DOHH2 (cell line): ENCODE data around the gene ERH.

Experiments
- H3F3A ChIP-seq: fragments of 200-600 bp; sonication (generic), shearing (Covaris generic); 2 replicates; pipeline ENCODE4 v1.6.0; 2016; ENCODE audit warnings: antibody characterized with exemption, mild to moderate bottlenecking; ENCODE audit not compliant: control insufficient read depth, insufficient read depth
- H3K27ac ChIP-seq: fragments of 200-600 bp; sonication (generic); 2 replicates; pipeline ENCODE4 v1.5.1; 2014; ENCODE audit warnings: low read depth, mild to moderate bottlenecking, low read length, moderate library complexity
- H3K27me3 ChIP-seq: fragments of 200-600 bp; sonication (generic); 2 replicates; pipeline ENCODE4 v1.6.1; 2014; ENCODE audit warnings: mild to moderate bottlenecking, low read length, mixed read lengths; ENCODE audit not compliant: control insufficient read depth
- H3K36me3 ChIP-seq: fragments of 200-600 bp; sonication (generic); 2 replicates; pipeline ENCODE4 v1.6.1; 2014; ENCODE audit warnings: mild to moderate bottlenecking, low read length, moderate library complexity, mixed read lengths; ENCODE audit not compliant: control insufficient read depth
- H3K4me1 ChIP-seq: fragments of 200-600 bp; sonication (generic); 2 replicates; pipeline ENCODE4 v1.6.1; 2014; ENCODE audit warnings: mild to moderate bottlenecking, low read length, mixed read lengths; ENCODE audit not compliant: control insufficient read depth
- H3K4me2 ChIP-seq: fragments of 200-600 bp; sonication (generic); 2 replicates; pipeline ENCODE4 v1.6.0; 2014; ENCODE audit warnings: mild to moderate bottlenecking, low read length, moderate library complexity
- H3K4me3 ChIP-seq: fragments of 200-600 bp; sonication (generic); 2 replicates; pipeline ENCODE4 v1.5.1; 2014; ENCODE audit warnings: mild to moderate bottlenecking, low read length, mixed read lengths
- H3K79me2 ChIP-seq: fragments of 200-600 bp; sonication (generic); 2 replicates; pipeline ENCODE4 v1.6.1; 2014; ENCODE audit warnings: mild to moderate bottlenecking, low read length, mixed read lengths; ENCODE audit not compliant: control insufficient read depth
- H3K9me2 ChIP-seq: fragments of 200-600 bp; sonication (generic); replicated peaks from 2 replicates; pipeline ENCODE4 v1.6.1; 2014; ENCODE audit warnings: mild to moderate bottlenecking, low read length, mixed read lengths; ENCODE audit not compliant: control insufficient read depth
- H3K9me3 ChIP-seq: fragments of 200-600 bp; sonication (generic); 2 replicates; pipeline ENCODE4 v1.6.1; 2014; ENCODE audit warnings: antibody characterized with exemption, low read length, mixed read lengths; ENCODE audit not compliant: control insufficient read depth, insufficient read depth
- H4K20me1 ChIP-seq: fragments of 200-600 bp; sonication (generic); 2 replicates; pipeline ENCODE4 v1.6.0; 2014; ENCODE audit warnings: low read depth, mild to moderate bottlenecking, antibody characterized with exemption, low read length, moderate library complexity; ENCODE audit not compliant: control insufficient read depth, insufficient read depth
- EZH2phosphoT487 ChIP-seq: fragments of 200-600 bp; sonication (generic); IDR thresholded peaks from 2 replicates; pipeline ENCODE4 v1.6.1; 2017; ENCODE audit warnings: borderline replicate concordance, mild to moderate bottlenecking, antibody characterized with exemption, low read length, moderate library complexity, mixed read lengths
- TF ChIP-seq, protein P1 (sequence below): fragments of 200-600 bp; sonication (generic); IDR thresholded peaks from one replicate; pipeline ENCODE4 v1.5.1; 2014; ENCODE audit warnings: antibody characterized with exemption, mild to moderate bottlenecking, low read depth, low read length; ENCODE audit not compliant: poor library complexity, severe bottlenecking

Gene ERH

DNA sequence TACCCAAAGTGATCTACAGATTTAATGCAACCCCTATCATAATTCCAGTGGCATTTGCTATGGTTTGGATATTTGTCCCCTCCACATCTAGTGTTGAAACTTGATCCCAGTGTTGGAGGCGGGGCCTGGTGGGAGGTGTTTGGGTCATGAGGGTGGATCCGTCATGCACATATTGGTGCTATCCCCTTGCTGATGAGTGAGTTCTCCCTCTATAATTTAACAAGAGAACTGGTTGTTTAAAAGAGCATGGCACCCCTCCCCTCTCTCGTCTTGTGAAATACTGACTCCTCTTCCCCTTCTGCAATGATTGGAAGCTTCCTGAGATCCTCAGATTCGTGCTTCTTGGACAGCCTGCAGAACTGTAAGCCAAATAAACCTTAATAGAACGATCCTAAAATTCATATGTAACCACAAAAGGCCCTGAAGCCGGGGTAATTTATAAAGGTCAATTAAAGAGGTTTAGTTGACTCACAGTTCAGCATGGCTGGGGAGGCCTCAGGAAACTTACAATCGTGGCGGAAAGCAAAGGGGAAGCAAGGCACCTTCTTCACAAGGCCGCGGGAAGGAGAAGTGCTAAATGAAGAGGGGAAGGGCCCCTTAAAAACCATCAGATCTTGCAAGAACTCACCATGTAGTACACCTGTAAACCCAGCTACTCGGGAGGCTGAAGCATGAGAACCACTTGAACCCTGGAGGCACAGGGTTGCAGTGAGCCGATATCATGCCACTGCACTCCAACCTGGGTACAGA, 41.6 kb upstream of the ERH start:
- peaks cover 17% of the 10 kb centered on the region for H3K4me1 ChIP-seq
- H3K27ac ChIP-seq = no peak overlapping the region
- peaks cover 26% of the 10 kb centered on the region for H3K79me2 ChIP-seq

DNA sequence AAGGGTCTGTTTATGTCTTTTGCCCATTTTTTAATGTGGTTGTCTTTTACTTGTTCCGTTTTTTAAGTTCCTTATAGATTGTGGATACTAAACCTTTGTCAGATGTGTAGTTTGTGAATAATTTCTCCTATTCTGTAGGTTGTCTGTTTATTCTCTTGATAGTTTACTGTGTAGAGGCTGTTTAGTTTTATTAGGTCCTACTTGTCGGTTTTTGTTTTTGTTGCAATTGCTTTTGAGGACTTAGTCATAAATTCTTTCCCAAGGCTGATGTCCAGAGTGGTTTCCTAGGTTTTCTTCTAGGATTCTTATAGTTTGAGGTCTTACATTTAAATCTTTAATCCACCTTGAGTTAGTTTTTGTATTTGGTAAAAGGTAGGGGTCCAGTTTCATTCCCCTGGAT, 34.3 kb upstream of the ERH start:
- Histone ChIP-seq H3K4me3 (no peak overlapping the region), H3K27me3 (no peaks in the 10 kb centered on the region), H3K9me3 (no peaks in the 10 kb centered on the region), H3K4me1 (peaks cover 15% of the 10 kb centered on the region), H3F3A (no peaks in the 10 kb centered on the region), H3K79me2 (peaks cover 41% of the 10 kb centered on the region), H3K4me2 (no peak overlapping the region), H3K36me3 (peaks cover 10% of the 10 kb centered on the region), H4K20me1 (peaks cover 2% of the 10 kb centered on the region), H3K27ac (no peak overlapping the region), H3K9me2 (no peaks in the 10 kb centered on the region)
- TF ChIP-seq, protein P1, sequence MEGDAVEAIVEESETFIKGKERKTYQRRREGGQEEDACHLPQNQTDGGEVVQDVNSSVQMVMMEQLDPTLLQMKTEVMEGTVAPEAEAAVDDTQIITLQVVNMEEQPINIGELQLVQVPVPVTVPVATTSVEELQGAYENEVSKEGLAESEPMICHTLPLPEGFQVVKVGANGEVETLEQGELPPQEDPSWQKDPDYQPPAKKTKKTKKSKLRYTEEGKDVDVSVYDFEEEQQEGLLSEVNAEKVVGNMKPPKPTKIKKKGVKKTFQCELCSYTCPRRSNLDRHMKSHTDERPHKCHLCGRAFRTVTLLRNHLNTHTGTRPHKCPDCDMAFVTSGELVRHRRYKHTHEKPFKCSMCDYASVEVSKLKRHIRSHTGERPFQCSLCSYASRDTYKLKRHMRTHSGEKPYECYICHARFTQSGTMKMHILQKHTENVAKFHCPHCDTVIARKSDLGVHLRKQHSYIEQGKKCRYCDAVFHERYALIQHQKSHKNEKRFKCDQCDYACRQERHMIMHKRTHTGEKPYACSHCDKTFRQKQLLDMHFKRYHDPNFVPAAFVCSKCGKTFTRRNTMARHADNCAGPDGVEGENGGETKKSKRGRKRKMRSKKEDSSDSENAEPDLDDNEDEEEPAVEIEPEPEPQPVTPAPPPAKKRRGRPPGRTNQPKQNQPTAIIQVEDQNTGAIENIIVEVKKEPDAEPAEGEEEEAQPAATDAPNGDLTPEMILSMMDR = no peak
- TF ChIP-seq EZH2phosphoT487 = no peak

More for the DNA sequence above, 41.6 kb upstream of the ERH start:
- peaks cover 23% of the 10 kb centered on the region for H3K36me3 ChIP-seq
- no peak overlapping the region for H3K4me2 ChIP-seq
- H3K9me3 ChIP-seq = no peaks in the 10 kb centered on the region
- no peak for TF ChIP-seq EZH2phosphoT487
- TF ChIP-seq, protein P1 = no peak
- no peak overlapping the region for H3K4me3 ChIP-seq
- no peaks in the 10 kb centered on the region for H3K9me2 ChIP-seq
- no peaks in the 10 kb centered on the region for H3K27me3 ChIP-seq
- no peaks in the 10 kb centered on the region for H3F3A ChIP-seq
- H4K20me1 ChIP-seq = peaks cover 2% of the 10 kb centered on the region

DNA sequence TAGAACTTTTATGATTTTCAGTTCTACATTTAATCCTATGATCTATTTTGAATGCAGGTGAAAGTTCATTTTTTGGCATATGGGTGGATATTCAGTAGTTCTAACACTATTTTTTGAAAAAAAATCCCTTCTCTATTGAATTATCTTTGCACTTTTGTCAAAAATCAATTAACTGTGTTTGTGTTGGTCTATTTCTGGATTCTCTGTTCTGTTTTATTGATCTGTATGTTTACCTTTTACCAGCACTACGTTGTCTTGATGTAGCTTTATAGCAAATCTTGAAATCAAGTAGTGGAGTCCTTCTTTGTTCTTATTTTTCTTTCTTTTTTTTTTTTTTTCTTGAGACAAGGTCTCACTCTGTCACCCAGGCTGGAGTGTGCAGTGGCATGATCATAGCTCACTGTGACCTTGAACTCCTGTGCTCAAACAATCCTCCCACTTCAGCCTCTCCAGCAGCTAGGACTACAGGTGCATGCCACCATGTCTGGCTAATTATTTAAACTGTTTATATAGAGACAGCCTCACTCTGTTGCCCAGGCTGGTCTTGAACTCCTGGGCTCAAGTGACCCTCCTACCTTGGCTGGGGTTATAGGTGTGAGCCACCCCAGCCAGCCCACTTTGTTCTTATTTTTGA, 32.3 kb upstream of the ERH start:
- Histone ChIP-seq H3K79me2 (peaks cover 26% of the 10 kb centered on the region), H3K9me2 (no peaks in the 10 kb centered on the region), H4K20me1 (peaks cover 2% of the 10 kb centered on the region; the same call in 1 of the 2 replicates), H3F3A (no peaks in the 10 kb centered on the region), H3K9me3 (no peaks in the 10 kb centered on the region), H3K27ac (no peak overlapping the region), H3K4me1 (peaks cover 15% of the 10 kb centered on the region), H3K4me3 (no peak overlapping the region), H3K4me2 (no peak overlapping the region), H3K36me3 (peaks cover 22% of the 10 kb centered on the region), H3K27me3 (no peaks in the 10 kb centered on the region)
- TF ChIP-seq, protein P1 = no peak
- TF ChIP-seq EZH2phosphoT487 = no peak
